Measurements from ENCODE around the gene ALKBH3.

ALKBH3 gene

GRCh38 chr11:43967661-43968060 is 87.0 kb downstream of the ALKBH3 start:
- Mint-ChIP-seq H3K9me3 (no peaks in the 10 kb centered on the region), H3K4me3 (no peak overlapping the region), H3K4me1 (ENCODE audit: low read depth) (no peaks in the 10 kb centered on the region)

GRCh38 chr11:43968719-43969118 is 88.1 kb downstream of the ALKBH3 start:
- Mint-ChIP-seq H3K9me3 (no peaks in the 10 kb centered on the region), H3K27me3 (ENCODE audit: low read depth) (peaks cover 29% of the 10 kb centered on the region)

More at GRCh38 chr11:43967661-43968060, 87.0 kb downstream of the ALKBH3 start:
- H3K36me3 Mint-ChIP-seq (ENCODE audit: low read depth): no peaks in the 10 kb centered on the region
- H3K27ac Mint-ChIP-seq: no peak overlapping the region
- peaks cover 31% of the 10 kb centered on the region for H3K27me3 Mint-ChIP-seq (ENCODE audit: low read depth)

GRCh38 chr11:43969543-43969942 is 88.9 kb downstream of the ALKBH3 start:
- Mint-ChIP-seq H3K27ac (no peak overlapping the region), H3K4me3 (no peak overlapping the region), H3K9me3 (peaks cover 3% of the 10 kb centered on the region), H3K36me3 (ENCODE audit: low read depth) (no peaks in the 10 kb centered on the region), H3K4me1 (ENCODE audit: low read depth) (no peaks in the 10 kb centered on the region), H3K27me3 (ENCODE audit: low read depth) (peaks cover 27% of the 10 kb centered on the region)

More at GRCh38 chr11:43968719-43969118, 88.1 kb downstream of the ALKBH3 start:
- no peaks in the 10 kb centered on the region for H3K4me1 Mint-ChIP-seq (ENCODE audit: low read depth)
- no peaks in the 10 kb centered on the region for H3K36me3 Mint-ChIP-seq (ENCODE audit: low read depth)
- H3K4me3 Mint-ChIP-seq: no peak overlapping the region
- H3K27ac Mint-ChIP-seq: no peak overlapping the region
